ENCODE measurements around the gene PSAT1. TPM values are rescaled to one million over a fixed set of nuclear protein-coding genes. Genes with fewer than 3 reads are reported as not detected.

PSAT1 gene
- total RNA-seq, 4 donors from 2014 or later: 3.0 to 36.2 (median 4.9) TPM

DNA sequence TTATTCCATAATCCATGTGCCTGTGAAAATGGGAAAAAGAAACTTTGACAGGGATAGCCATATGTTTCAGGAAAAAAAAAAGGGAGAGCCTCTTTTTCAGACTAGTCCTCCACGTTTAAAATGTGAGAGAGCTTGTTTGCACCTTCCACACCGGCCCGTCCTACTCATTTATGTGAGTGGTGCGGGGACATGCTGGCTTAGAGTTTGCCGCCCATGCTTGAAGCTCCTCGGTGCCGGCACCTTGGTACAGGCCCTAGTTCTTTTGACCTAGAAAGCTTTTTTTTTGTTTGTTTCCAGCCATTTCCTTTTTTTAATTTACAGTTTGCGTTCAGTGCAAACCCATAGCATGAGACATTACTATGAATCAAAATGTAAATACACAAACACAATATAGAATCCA lies 27.8 kb downstream of the PSAT1 start:
- ATAC-seq (ENCODE audit: low FRiP score) (no peak), DNase-seq (ENCODE audit: low spot score) (no peak)
- TF ChIP-seq CTCF (IDR thresholded peaks at IDR 0.05): no peak

DNA sequence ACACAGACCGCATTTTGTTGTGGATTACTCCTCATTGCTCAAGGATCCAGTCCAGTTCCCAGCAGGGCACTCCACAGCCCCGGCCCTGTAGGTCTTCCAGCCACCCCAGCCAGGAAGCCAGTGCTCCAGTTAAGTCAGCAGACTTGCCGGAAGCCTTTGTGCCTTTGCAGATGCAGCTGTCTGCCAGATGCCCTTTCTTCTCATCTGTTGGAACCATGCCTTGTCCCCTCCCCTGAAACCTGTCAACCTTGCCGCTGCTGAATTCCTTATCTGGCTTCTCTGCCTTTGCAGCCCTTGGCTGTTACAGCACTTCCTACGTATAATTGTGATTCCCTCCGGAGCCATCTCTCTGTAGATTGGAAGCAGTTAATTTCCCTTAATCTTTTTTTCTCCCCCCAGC lies 28.4 kb downstream of the PSAT1 start:
- DNase-seq (ENCODE audit: low spot score) (no peak), ATAC-seq (ENCODE audit: low FRiP score) (no peak)

DNA sequence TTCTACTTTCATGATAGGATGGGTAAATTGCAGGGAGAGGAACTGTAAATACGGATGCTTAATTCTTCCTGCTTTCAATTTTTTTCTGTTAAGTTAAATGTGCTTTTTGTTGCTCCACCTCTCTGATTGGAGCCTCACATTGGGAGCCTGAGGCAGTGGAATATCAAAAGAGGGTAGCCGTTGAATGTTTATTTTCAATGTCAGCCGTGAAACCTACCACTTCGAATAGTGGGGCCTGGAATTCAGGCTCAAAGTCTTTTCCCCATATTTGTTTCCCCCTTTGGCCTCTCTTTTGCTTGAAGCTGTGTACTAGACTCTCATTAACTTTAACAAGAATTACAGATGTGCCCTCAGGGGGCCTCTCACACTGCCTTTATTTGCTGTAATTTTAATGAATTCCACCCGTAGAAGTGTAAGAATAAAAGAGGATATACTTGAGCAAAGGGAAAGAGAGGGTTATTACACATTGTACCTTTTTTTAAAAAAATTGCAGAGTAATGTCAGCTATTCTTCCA lies 29.0 kb downstream of the PSAT1 start:
- DNase-seq (ENCODE audit: low spot score) (no peak), ATAC-seq (ENCODE audit: low FRiP score) (no peak)
- no peak for TF ChIP-seq CTCF (IDR thresholded peaks at IDR 0.05)

More for the DNA sequence above, 28.4 kb downstream of the PSAT1 start:
- TF ChIP-seq CTCF (IDR thresholded peaks at IDR 0.05): no peak

GRCh38 chr9:78326564-78326963 lies 29.6 kb downstream of the PSAT1 start:
- ATAC-seq (ENCODE audit: low FRiP score) (no peak), DNase-seq (ENCODE audit: low spot score) (no peak)
- TF ChIP-seq CTCF (IDR thresholded peaks at IDR 0.05): no peak

DNA sequence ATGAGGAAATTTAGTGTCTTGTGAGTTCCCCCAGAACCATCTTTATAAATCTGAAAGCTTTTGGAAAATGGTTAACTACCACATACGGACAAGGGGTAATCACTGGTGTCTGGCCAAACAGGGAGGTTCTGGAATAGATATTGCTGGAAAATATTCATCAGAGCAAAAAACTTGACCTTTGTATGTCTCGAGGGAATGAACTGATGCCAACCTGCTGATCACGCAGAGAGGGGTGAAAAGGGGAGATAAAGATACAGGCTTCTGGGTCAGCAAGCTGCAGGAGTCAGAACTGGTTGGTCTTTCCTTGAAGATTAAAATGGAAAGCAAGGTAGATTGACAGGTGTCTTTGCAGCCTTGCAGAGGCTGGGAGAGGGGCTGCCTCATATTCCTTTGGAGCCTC lies 35.5 kb downstream of the PSAT1 start:
- ATAC-seq (ENCODE audit: low FRiP score) (no peak), DNase-seq (ENCODE audit: low spot score) (no peak)
- no peak for TF ChIP-seq CTCF (IDR thresholded peaks at IDR 0.05)

DNA sequence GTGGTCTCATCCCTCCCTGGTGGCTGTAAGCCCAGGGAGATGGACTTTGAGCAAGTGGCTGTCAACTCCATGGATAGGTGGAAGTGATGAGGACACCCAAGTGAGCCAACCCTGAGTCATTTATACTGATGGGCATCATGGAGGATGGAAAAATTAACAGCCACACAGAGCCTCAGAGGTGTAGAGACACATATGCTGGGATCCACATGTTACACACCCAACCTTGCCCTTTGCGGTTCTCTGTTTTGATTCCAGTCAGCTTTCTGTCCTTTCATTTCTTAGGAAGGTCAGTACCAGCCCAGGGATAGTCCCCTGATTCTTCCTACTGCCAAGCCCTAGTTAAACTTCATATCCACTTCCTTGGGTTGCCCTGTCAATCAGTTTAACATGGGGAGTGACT lies 51.9 kb downstream of the PSAT1 start:
- ATAC-seq (ENCODE audit: low FRiP score) (no peak), DNase-seq (ENCODE audit: low spot score) (no peak)
- no peak for TF ChIP-seq CTCF (IDR thresholded peaks at IDR 0.05)

DNA sequence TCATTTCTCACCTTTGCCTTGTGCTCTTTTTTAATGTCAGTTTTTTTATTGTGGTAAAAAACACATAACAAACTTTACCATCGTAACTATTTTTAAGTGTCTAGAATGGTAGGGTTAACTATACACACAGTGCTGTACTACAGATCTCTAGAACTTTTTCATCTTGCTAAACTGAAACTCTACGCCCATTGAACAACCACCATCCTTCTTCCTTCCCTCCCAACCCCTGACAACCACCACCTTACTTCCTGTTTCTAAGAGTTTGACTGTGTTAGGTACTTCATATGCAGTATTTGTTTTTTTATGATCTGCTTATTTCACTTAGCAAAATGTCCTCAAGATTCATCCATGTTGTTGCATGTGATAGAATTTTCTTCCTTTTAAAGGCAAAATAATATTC lies 54.9 kb downstream of the PSAT1 start:
- no peak for TF ChIP-seq CTCF (IDR thresholded peaks at IDR 0.05)
- no peak for DNase-seq (ENCODE audit: low spot score)
- no peak for ATAC-seq (ENCODE audit: low FRiP score)

Measured in omental fat pad (tissue), 4 donors.